Activated CD4-positive, alpha-beta T cell treated with anti-CD3 and anti-CD28 coated beads for 36 hours (primary cell): ENCODE measurements around the gene IFI30. TPM values are rescaled to one million over a fixed set of nuclear protein-coding genes. Genes with fewer than 3 reads are reported as not detected.
"Not testable (repeated sequence)": the region's sequence is repeated elsewhere in the genome, so short reads cannot be mapped to it uniquely, and the experiment has no call there.

Experiments used
- ATAC-seq: fragments of 200-7000 bp; cut with Tn5 transposase; one replicate; pipeline ENCODE4 v1.10.0; 2021; ENCODE audit warnings: mild to moderate bottlenecking, moderate library complexity
- CTCF ChIA-PET: fragments of 350-600 bp; sonication (Branson Sonifier 250); formaldehyde crosslinking; loops from one replicate; lab custom pipeline; 2021; ENCODE audit warnings: antibody characterized with exemption; lab: Charles Lee
- POLR2A ChIA-PET: fragments of 350-600 bp; sonication (Branson Sonifier 250); formaldehyde crosslinking; loops from one replicate; lab custom pipeline; 2021; ENCODE audit warnings: antibody characterized with exemption, inconsistent platforms; lab: Charles Lee
- DNase-seq: peaks from one replicate; pipeline ENCODE4 v3.0.0-alpha.2; 2020
- H3K27ac Mint-ChIP-seq: one replicate; pipeline ENCODE4 v1.8.0; 2021; ENCODE audit warnings: mixed read lengths
- H3K27me3 Mint-ChIP-seq: one replicate; pipeline ENCODE4 v1.8.0; 2021; ENCODE audit warnings: mixed read lengths
- H3K36me3 Mint-ChIP-seq: one replicate; pipeline ENCODE4 v1.8.0; 2021; ENCODE audit warnings: low read depth, mixed read lengths
- H3K4me1 Mint-ChIP-seq: one replicate; pipeline ENCODE4 v1.8.0; 2021; ENCODE audit warnings: mixed read lengths
- H3K4me3 Mint-ChIP-seq: one replicate; pipeline ENCODE4 v1.8.0; 2021; ENCODE audit warnings: mild to moderate bottlenecking, moderate library complexity, mixed read lengths
- H3K9me3 Mint-ChIP-seq: one replicate; pipeline ENCODE4 v1.8.0; 2021; ENCODE audit warnings: low read depth, mixed read lengths
- intact Hi-C, 2 experiments: fragments of 100-400 bp; cut with DNase I in 1 of 2; cut with micrococcal nuclease in 1 of 2; formaldehyde crosslinking; loops; one replicate each; pipeline versions ENCODE4 v1.14.2 to v1.15.1; 2022 to 2024; cut with DNase I, micrococcal nuclease
- total RNA-seq, 2 experiments: library from RNA; stranded (reverse); gene quantifications; one replicate each; pipeline ENCODE4 v1.2.3, GENCODE V29; 2021

Gene IFI30
- total RNA-seq, 2 experiments from 2014 or later: 20.4 to 29.5 TPM

- intact Hi-C loops: loop anchor here (1.0 to 10.0 kb wide), 21 partner anchors 8 to 641 kb away; partner anchors contain the start of genes ARRDC2 (in 1 of the 2), IFI30 (in 1 of the 2), KXD1 (in 1 of the 2) and LSM4 (in 1 of the 2)
- Mint-ChIP-seq H3K9me3 (no peaks in the 10 kb centered on the region), H3K4me3 (peak within 1 kb of the TSS; percentile 84), H3K27me3 (no peaks in the 10 kb centered on the region), H3K4me1 (peaks cover 23% of the 10 kb centered on the region), H3K27ac (peak within 1 kb of the TSS; percentile 98), H3K36me3 (peaks cover 2% of the 10 kb centered on the region)
- DNase-seq: peak; percentile 100
- ChIA-PET CTCF (interaction anchor here (0.6 to 2.0 kb wide), 9 partner anchors 11 to 1211 kb away, joined by 3 to 8 read pairs (median 4); no protein-coding TSS in a partner anchor), POLR2A (interaction anchor here (0.6 to 1.1 kb wide), 5 partner anchors 24 to 283 kb away, joined by 3 read pairs; partner anchors contain the start of gene CCDC124)
- ATAC-seq: peak; percentile 94
Measured at GRCh38 chr19:18152817-18153555, 20.6 kb upstream of the IFI30 start, which contains the start of gene PIK3R2. TSS of gene PIK3R2 (plus strand) at chr19:18153163. CDS start at chr19:18155880, 2,717 bp downstream.

DNA sequence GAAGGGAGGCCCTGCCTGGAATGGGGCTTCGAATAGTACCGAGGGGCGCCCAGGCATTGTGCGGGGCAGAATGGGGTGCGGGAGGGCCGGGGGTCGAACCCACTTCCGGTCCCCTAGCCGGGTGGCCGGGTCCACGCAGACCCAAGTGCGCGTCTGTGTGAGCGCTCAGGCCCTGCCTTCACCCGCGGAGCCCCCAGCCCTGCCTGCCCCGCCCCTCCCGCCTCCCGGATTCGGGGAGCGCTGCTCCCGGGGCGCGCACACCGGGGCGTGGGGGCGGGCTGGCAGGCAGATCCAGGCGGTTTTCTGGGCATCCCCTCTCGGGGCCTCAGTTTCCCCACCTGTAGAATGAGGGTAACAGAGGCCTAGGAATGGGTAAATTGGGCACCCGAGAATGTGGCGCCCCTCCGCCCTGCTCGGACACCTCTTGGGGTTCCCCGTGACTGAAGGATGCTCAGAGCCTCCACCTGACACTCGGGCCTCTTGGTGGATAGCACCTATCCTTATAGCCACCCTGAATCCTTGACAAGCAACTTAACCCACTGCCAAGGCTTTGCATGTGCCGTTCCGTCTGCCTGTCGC, 20.0 kb upstream of the IFI30 start:
- ChIA-PET POLR2A (no interaction called here), CTCF (interaction anchor here (1.0 kb wide), 1 partner anchor 14 kb away, joined by 3 read pairs; no protein-coding TSS in a partner anchor)
- no peaks in the 10 kb centered on the region for H3K9me3 Mint-ChIP-seq
- H3K4me1 Mint-ChIP-seq: peaks cover 23% of the 10 kb centered on the region
- H3K4me3 Mint-ChIP-seq: peak overlapping the region; percentile 84
- peak overlapping the region; percentile 73 for H3K27ac Mint-ChIP-seq
- intact Hi-C loops: loop anchor here (1.0 to 10.0 kb wide), 13 partner anchors 8 to 641 kb away; partner anchors contain the start of genes ARRDC2 (in 1 of the 2), IFI30 (in 1 of the 2), MPV17L2 (in 1 of the 2) and PGLS (in 1 of the 2)
- H3K36me3 Mint-ChIP-seq: no peaks in the 10 kb centered on the region
- DNase-seq (peak; percentile 57), ATAC-seq (no peak)
- H3K27me3 Mint-ChIP-seq: no peaks in the 10 kb centered on the region

GRCh38 chr19:18155095-18156087, 18.2 kb upstream of the IFI30 start:
- CTCF ChIA-PET: interaction anchor here (0.6 to 1.4 kb wide), 3 partner anchors 9 to 42 kb away, joined by 3 to 5 read pairs (median 4); no protein-coding TSS in a partner anchor
- H3K4me3 Mint-ChIP-seq: no peak overlapping the region

DNA sequence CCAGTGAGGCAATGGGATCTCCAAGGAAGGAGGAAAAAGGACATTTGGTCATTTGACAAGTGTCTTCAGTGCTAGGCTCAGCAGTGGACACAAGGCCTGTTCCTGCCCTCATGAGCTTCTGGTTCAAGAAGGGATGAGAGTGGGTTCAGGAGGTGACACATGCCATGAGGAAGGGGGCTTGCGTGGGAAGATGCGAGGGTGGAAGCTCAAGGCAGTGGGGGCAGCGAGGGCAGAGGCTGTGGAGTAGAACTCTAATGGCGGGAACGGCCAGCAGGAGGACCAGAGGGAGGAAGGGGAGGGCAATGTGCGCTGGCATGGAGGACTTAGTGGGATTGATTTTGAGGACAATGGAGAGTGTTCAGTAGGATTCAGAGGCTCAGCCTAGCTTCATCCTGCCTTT, 17.3 kb upstream of the IFI30 start:
- Mint-ChIP-seq H3K9me3 (no peaks in the 10 kb centered on the region), H3K27me3 (no peaks in the 10 kb centered on the region), H3K27ac (no peak overlapping the region), H3K4me1 (peaks cover 28% of the 10 kb centered on the region), H3K4me3 (no peak overlapping the region), H3K36me3 (peaks cover 4% of the 10 kb centered on the region)
- DNase-seq (no peak), ATAC-seq (no peak)
- intact Hi-C loops: loop anchor here in 1 of 2 experiments (10.0 kb wide), 1 partner anchor 151 kb away; the partner anchor contains the start of gene ARRDC2
- ChIA-PET POLR2A (no interaction called here), CTCF (interaction anchor here (1.4 kb wide), 1 partner anchor 43 kb away, joined by 5 read pairs; no protein-coding TSS in a partner anchor)

More at GRCh38 chr19:18155095-18156087, 18.2 kb upstream of the IFI30 start:
- peaks cover 27% of the 10 kb centered on the region for H3K4me1 Mint-ChIP-seq
- intact Hi-C loops: loop anchor here in 1 of 2 experiments (10.0 kb wide), 1 partner anchor 151 kb away; the partner anchor contains the start of gene ARRDC2
- peaks cover 3% of the 10 kb centered on the region for H3K36me3 Mint-ChIP-seq
- H3K27me3 Mint-ChIP-seq: no peaks in the 10 kb centered on the region
- no peaks in the 10 kb centered on the region for H3K9me3 Mint-ChIP-seq
- POLR2A ChIA-PET: interaction anchor here (0.6 kb wide), 2 partner anchors 9 to 250 kb away, joined by 4 to 5 read pairs; no protein-coding TSS in a partner anchor
- no peak for ATAC-seq
- H3K27ac Mint-ChIP-seq: no peak overlapping the region
- DNase-seq: no peak

GRCh38 chr19:18156841-18157464, 16.7 kb upstream of the IFI30 start:
- no peaks in the 10 kb centered on the region for H3K9me3 Mint-ChIP-seq

GRCh38 chr19:18157465-18158063, 16.0 kb upstream of the IFI30 start:
- Mint-ChIP-seq H3K4me1 (peaks cover 20% of the 10 kb centered on the region), H3K9me3 (no peaks in the 10 kb centered on the region), H3K27me3 (no peaks in the 10 kb centered on the region), H3K27ac (no peak overlapping the region), H3K4me3 (no peak overlapping the region), H3K36me3 (peaks cover 4% of the 10 kb centered on the region)
- intact Hi-C loops: loop anchor here in 1 of 2 experiments (10.0 kb wide), 1 partner anchor 153 kb away; the partner anchor contains the start of gene ARRDC2
- CTCF ChIA-PET: no interaction called here
- POLR2A ChIA-PET: no interaction called here
- DNase-seq (no peak), ATAC-seq (no peak)

More at GRCh38 chr19:18156841-18157464, 16.7 kb upstream of the IFI30 start:
- Mint-ChIP-seq H3K4me3 (no peak overlapping the region), H3K27ac (no peak overlapping the region), H3K4me1 (peaks cover 23% of the 10 kb centered on the region), H3K36me3 (peaks cover 4% of the 10 kb centered on the region), H3K27me3 (no peaks in the 10 kb centered on the region)
- ChIA-PET CTCF (interaction anchor here (1.4 kb wide), 1 partner anchor 44 kb away, joined by 5 read pairs; no protein-coding TSS in a partner anchor), POLR2A (no interaction called here)
- intact Hi-C loops: loop anchor here in 1 of 2 experiments (10.0 kb wide), 1 partner anchor 152 kb away; the partner anchor contains the start of gene ARRDC2
- ATAC-seq (no peak), DNase-seq (no peak)

DNA sequence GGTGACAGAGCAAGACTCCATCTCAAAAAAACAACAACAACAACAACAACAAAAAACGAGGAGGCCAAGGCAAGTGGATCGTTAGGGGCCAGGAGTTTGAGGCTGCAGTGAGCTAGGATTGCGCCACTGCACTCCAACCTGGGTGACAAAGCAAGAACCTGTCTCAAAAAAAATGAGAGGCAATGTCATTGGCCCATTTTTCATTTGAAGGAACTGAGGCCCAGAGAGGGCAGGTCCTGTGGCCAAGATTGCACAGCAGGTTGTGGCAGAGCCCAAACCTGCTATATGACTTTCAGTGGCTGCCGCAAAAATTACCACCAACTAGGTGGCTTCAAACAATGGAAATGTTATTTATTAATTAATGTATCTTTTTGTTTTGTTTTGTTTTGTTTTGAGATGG, 15.1 kb upstream of the IFI30 start:
- H3K4me1 Mint-ChIP-seq: peaks cover 20% of the 10 kb centered on the region
- peaks cover 7% of the 10 kb centered on the region for H3K36me3 Mint-ChIP-seq
- H3K4me3 Mint-ChIP-seq: no peak overlapping the region
- ChIA-PET CTCF (interaction anchor here (0.6 kb wide), 1 partner anchor 81 kb away, joined by 3 read pairs; no protein-coding TSS in a partner anchor), POLR2A (no interaction called here)
- ATAC-seq (no peak), DNase-seq (no peak)
- H3K27ac Mint-ChIP-seq: no peak overlapping the region
- intact Hi-C loops: loop anchor here in 1 of 2 experiments (10.0 kb wide), 1 partner anchor 154 kb away; the partner anchor contains the start of gene ARRDC2
- H3K27me3 Mint-ChIP-seq: no peaks in the 10 kb centered on the region
- H3K9me3 Mint-ChIP-seq: no peaks in the 10 kb centered on the region

GRCh38 chr19:18159059-18159616, 14.5 kb upstream of the IFI30 start:
- H3K27me3 Mint-ChIP-seq, H3K9me3 Mint-ChIP-seq, POLR2A ChIA-PET, H3K4me3 Mint-ChIP-seq, DNase-seq, H3K27ac Mint-ChIP-seq, H3K36me3 Mint-ChIP-seq, ATAC-seq: not testable (repeated sequence)
- intact Hi-C loops: loop anchor here in 1 of 2 experiments (10.0 kb wide), 1 partner anchor 154 kb away; the partner anchor contains the start of gene ARRDC2
- CTCF ChIA-PET: interaction anchor here (0.7 to 0.9 kb wide), 3 partner anchors 93 to 141 kb away, joined by 3 read pairs; no protein-coding TSS in a partner anchor
- H3K4me1 Mint-ChIP-seq: peaks cover 16% of the 10 kb centered on the region

GRCh38 chr19:18159810-18160209, 13.8 kb upstream of the IFI30 start:
- ChIA-PET CTCF (interaction anchor here (0.7 to 2.4 kb wide), 7 partner anchors 8 to 152 kb away, joined by 3 to 7 read pairs (median 3); partner anchors contain the start of gene ARRDC2), POLR2A (no interaction called here)
- DNase-seq (no peak), ATAC-seq (no peak)
- intact Hi-C loops: loop anchor here (2.0 to 10.0 kb wide), 2 partner anchors 47 to 155 kb away; partner anchors contain the start of gene ARRDC2 (in 1 of the 2)
- Mint-ChIP-seq H3K27me3 (no peaks in the 10 kb centered on the region), H3K9me3 (no peaks in the 10 kb centered on the region), H3K36me3 (peaks cover 9% of the 10 kb centered on the region), H3K4me3 (no peak overlapping the region), H3K4me1 (peaks cover 11% of the 10 kb centered on the region), H3K27ac (no peak overlapping the region)
